B cell (primary cell): ENCODE measurements around the gene MED31. TPM values are rescaled to one million over a fixed set of nuclear protein-coding genes. Genes with fewer than 3 reads are reported as not detected.

Source experiments
- ATAC-seq: fragments of 200-7000 bp; cut with Tn5 transposase; one replicate; pipeline ENCODE4 v1.10.0; 2021; ENCODE audit warnings: low read depth, mild to moderate bottlenecking, moderate number of reproducible peaks, moderate library complexity
- CTCF ChIA-PET: fragments of 350-600 bp; sonication (Branson Sonifier 250); formaldehyde crosslinking; loops from one replicate; lab custom pipeline; 2021; ENCODE audit warnings: antibody characterized with exemption, inconsistent platforms; lab: Charles Lee
- POLR2A ChIA-PET: fragments of 350-600 bp; sonication (Branson Sonifier 250); formaldehyde crosslinking; loops from one replicate; lab custom pipeline; 2021; ENCODE audit warnings: antibody characterized with exemption; lab: Charles Lee
- DNase-seq: peaks from one replicate; pipeline ENCODE4 v3.0.0; 2013
- H2AFZ ChIP-seq: 2 replicates; pipeline ENCODE4 v1.6.1; 2012; ENCODE audit warnings: mild to moderate bottlenecking, low read depth, low read length; ENCODE audit not compliant: insufficient read depth, poor library complexity, severe bottlenecking
- H3K27ac ChIP-seq, 2 donors: 1 replicate in 1 of 2; 2 replicates in 1 of 2; pipeline ENCODE4 v1.5.1; 2012 to 2013; ENCODE audit warnings: low read length in 2 of 2, mild to moderate bottlenecking in 2 of 2, moderate library complexity in 1 of 2
- H3K27me3 ChIP-seq, 4 experiments: fragments of 200-600 bp in 1 of 4; sonication (generic) in 1 of 4; replicated peaks in 1 of 4; 1 replicate in 2 of 4; 2 replicates in 2 of 4; pipeline versions ENCODE4 v1.6.1 to v1.7.0; 2013 to 2016; ENCODE audit warnings: low read length in 3 of 4, mild to moderate bottlenecking in 2 of 4, mixed read lengths in 1 of 4, moderate library complexity in 1 of 4; ENCODE audit not compliant: insufficient read depth in 4 of 4, control insufficient read depth in 3 of 4; ENCODE audit errors: control extremely low read depth in 1 of 4
- H3K36me3 ChIP-seq, 2 experiments: replicated peaks in 1 of 2; 1 replicate in 1 of 2; 2 replicates in 1 of 2; pipeline versions ENCODE4 v1.6.1 to v1.7.1; 2013; ENCODE audit warnings: low read length in 1 of 2; ENCODE audit not compliant: insufficient read depth in 2 of 2, control insufficient read depth in 1 of 2; ENCODE audit errors: control extremely low read depth in 1 of 2, extremely low read depth in 1 of 2
- H3K4me1 ChIP-seq, 2 donors: fragments of 200-600 bp in 1 of 2; sonication (generic) in 1 of 2; 1 replicate in 1 of 2; 2 replicates in 1 of 2; pipeline versions ENCODE4 v1.5.1 to v1.6.1; 2013 to 2017; ENCODE audit warnings: low read length in 2 of 2; ENCODE audit not compliant: control insufficient read depth in 2 of 2, insufficient read depth in 2 of 2
- H3K4me2 ChIP-seq: replicated peaks from 2 replicates; pipeline ENCODE3; 2012; ENCODE audit warnings: mild to moderate bottlenecking, low read depth, low read length; ENCODE audit not compliant: poor library complexity, severe bottlenecking
- H3K4me3 ChIP-seq, 5 experiments: fragments of 200-600 bp in 1 of 5; sonication (generic) in 1 of 5; 1 replicate in 3 of 5; 2 replicates in 2 of 5; pipeline versions ENCODE4 v1.5.1 to v1.7.0; 2011 to 2016; ENCODE audit warnings: low read length in 4 of 5, mild to moderate bottlenecking in 4 of 5, low read depth in 2 of 5, control low read depth in 1 of 5, moderate library complexity in 1 of 5; ENCODE audit not compliant: insufficient read depth in 1 of 5; ENCODE audit errors: control extremely low read depth in 1 of 5, extremely low read depth in 1 of 5
- H3K79me2 ChIP-seq: fragments of 200-600 bp; sonication (generic); one replicate; pipeline ENCODE4 v1.6.0; 2016; ENCODE audit warnings: low read length; ENCODE audit not compliant: control insufficient read depth, insufficient read depth
- H3K9ac ChIP-seq: fragments of 200-600 bp; sonication (generic); 2 replicates; pipeline ENCODE4 v1.6.1; 2017; ENCODE audit warnings: mild to moderate bottlenecking, low read length, moderate library complexity
- H3K9me3 ChIP-seq, 3 donors: one replicate each; pipeline versions ENCODE4 v1.6.1 to v1.7.1; 2013; ENCODE audit warnings: low read length in 2 of 3; ENCODE audit not compliant: control insufficient read depth in 2 of 3, insufficient read depth in 1 of 3; ENCODE audit errors: control extremely low read depth in 1 of 3
- H4K20me1 ChIP-seq: 2 replicates; pipeline ENCODE4 v1.6.0; 2012; ENCODE audit warnings: mild to moderate bottlenecking, low read length; ENCODE audit not compliant: insufficient read depth, control insufficient read depth, poor library complexity, severe bottlenecking
- H3K27ac Mint-ChIP-seq: one replicate; pipeline ENCODE4 v1.8.0; 2021; ENCODE audit warnings: mixed read lengths
- H3K27me3 Mint-ChIP-seq: one replicate; pipeline ENCODE4 v1.8.0; 2021; ENCODE audit warnings: mixed read lengths
- H3K4me1 Mint-ChIP-seq: one replicate; pipeline ENCODE4 v1.8.0; 2021; ENCODE audit warnings: mixed read lengths
- H3K4me3 Mint-ChIP-seq: one replicate; pipeline ENCODE4 v1.8.0; 2021; ENCODE audit warnings: mixed read lengths
- H3K9me3 Mint-ChIP-seq: one replicate; pipeline ENCODE4 v1.8.0; 2022; ENCODE audit warnings: mixed read lengths; ENCODE audit not compliant: insufficient read depth
- CTCF ChIP-seq: fragments of 200-600 bp; IDR thresholded peaks from one replicate; pipeline ENCODE4 v1.8.0; 2022; ENCODE audit warnings: antibody characterized with exemption, mild to moderate bottlenecking
- EZH2 ChIP-seq: IDR thresholded peaks from 2 replicates; pipeline ENCODE4 v1.6.1; 2012; ENCODE audit warnings: borderline replicate concordance, low read depth, mild to moderate bottlenecking, moderate library complexity, low read length; ENCODE audit not compliant: insufficient read depth, poor library complexity, severe bottlenecking
- WGBS: methylation state at CpG from one replicate; pipeline ENCODE4 v1.1.5; 2013; ENCODE audit warnings: missing lambda C conversion rate; ENCODE audit not compliant: insufficient coverage; 5-methylcytosine and 5-hydroxymethylcytosine counted together
- intact Hi-C: fragments of 100-400 bp; cut with micrococcal nuclease; formaldehyde crosslinking; loops from one replicate; pipeline ENCODE4 v1.10.0; 2022
- polyA plus RNA-seq: library from polyadenylated mRNA; depleted of rRNA; stranded (reverse); fragments of >200 nt; gene quantifications from 2 replicates; pipeline ENCODE4 v1.2.3, GENCODE V29; 2012
- total RNA-seq, 2 donors: library from RNA; stranded (reverse); fragments of 120-200 nt in 1 of 2; gene quantifications; 1 replicate in 1 of 2; 2 replicates in 1 of 2; pipeline versions ENCODE4 v1.2.3 to v1.2.4, GENCODE V29; 2013 to 2022

MED31 gene
- total and polyA plus RNA-seq, 2 donors (not counting 1 experiment from before 2014, with no cell fraction given) = 9.2 to 25.5 TPM

GRCh38 chr17:6626616-6627015 lies 24.8 kb downstream of the MED31 start:
- Histone ChIP-seq H2AFZ (no peak overlapping the region), H3K79me2 (peaks cover 3% of the 10 kb centered on the region), H3K9me3 (no peaks in the 10 kb centered on the region), H3K4me1 (no peaks in the 10 kb centered on the region), H4K20me1 (no peaks in the 10 kb centered on the region), H3K4me2 (no peak overlapping the region), H3K36me3 (peaks cover 17 to 47% of the 10 kb centered on the region in 2 experiments), H3K9ac (no peak overlapping the region), H3K4me3 (no peak overlapping the region), H3K27me3 (no peaks in the 10 kb centered on the region), H3K27ac (no peak overlapping the region)
- POLR2A ChIA-PET = no interaction called here
- Mint-ChIP-seq H3K4me3 (no peak overlapping the region), H3K4me1 (no peaks in the 10 kb centered on the region), H3K27ac (no peak overlapping the region), H3K9me3 (no peaks in the 10 kb centered on the region), H3K27me3 (no peaks in the 10 kb centered on the region)
- ATAC-seq (no peak), DNase-seq (no peak)
- TF ChIP-seq CTCF (no peak), EZH2 (no peak)
- CTCF ChIA-PET = no interaction called here
- intact Hi-C loops = no loop called here
- WGBS = 100% methylated on average over 3 of the region's 6 CpGs

GRCh38 chr17:6623941-6624340 lies 27.5 kb downstream of the MED31 start:
- intact Hi-C loops = no loop called here
- Histone ChIP-seq H4K20me1 (no peaks in the 10 kb centered on the region), H3K4me3 (no peak overlapping the region), H3K4me2 (no peak overlapping the region), H3K9me3 (no peaks in the 10 kb centered on the region), H3K9ac (no peak overlapping the region), H3K79me2 (no peaks in the 10 kb centered on the region), H3K27me3 (no peaks in the 10 kb centered on the region), H3K4me1 (no peaks in the 10 kb centered on the region), H2AFZ (no peak overlapping the region), H3K27ac (no peak overlapping the region), H3K36me3 (peaks cover 19 to 41% of the 10 kb centered on the region in 2 experiments)
- POLR2A ChIA-PET = no interaction called here
- no peak for TF ChIP-seq CTCF
- TF ChIP-seq EZH2 = no peak
- CTCF ChIA-PET = no interaction called here
- WGBS = no CpG with 5 or more reads among the region's 3 CpGs
- Mint-ChIP-seq H3K4me1 (no peaks in the 10 kb centered on the region), H3K4me3 (no peak overlapping the region), H3K27ac (no peak overlapping the region), H3K27me3 (no peaks in the 10 kb centered on the region), H3K9me3 (no peaks in the 10 kb centered on the region)
- DNase-seq = no peak
- no peak for ATAC-seq
